GM12878 (cell line): ENCODE measurements around the gene SOCS1. TPM values are rescaled to one million over a fixed set of nuclear protein-coding genes. Genes with fewer than 3 reads are reported as not detected.

Experiments used
- ATAC-seq: fragments of 200-7000 bp; cut with Tn5 transposase; 3 replicates; pipeline ENCODE4 v1.9.1; 2020; ENCODE audit warnings: mild to moderate bottlenecking, moderate library complexity
- BruUV-seq: library from RNA; stranded (reverse); fragments of 400-500 nt; replicated peaks from 2 replicates; lab custom pipeline; 2021; lab: Mats Ljungman, UMichigan
- CTCF ChIA-PET: fragments of 300-600 bp; sonication (Branson Sonifier 250); formaldehyde crosslinking; extraction: SDS; loops from one replicate; lab custom pipeline; 2021; ENCODE audit warnings: inconsistent platforms; lab: Yijun Ruan, JAX
- POLR2A ChIA-PET: fragments of 350-600 bp; formaldehyde crosslinking; extraction: SDS; loops from one replicate; lab custom pipeline; 2021; ENCODE audit warnings: inconsistent platforms; lab: Charles Lee
- RAD21 ChIA-PET: fragments of 300-600 bp; sonication (Branson Sonifier 250); formaldehyde crosslinking; loops from one replicate; lab custom pipeline; 2023; ENCODE audit warnings: antibody characterized with exemption; ENCODE audit not compliant: unreplicated experiment; lab: Charles Lee
- SMC1A ChIA-PET: fragments of 300-600 bp; sonication (Branson Sonifier 250); formaldehyde crosslinking; loops from one replicate; lab custom pipeline; 2023; ENCODE audit not compliant: unreplicated experiment, uncharacterized antibody; lab: Charles Lee
- DNase-seq: peaks from one replicate; pipeline ENCODE4 v3.0.0-alpha.2; 2011; ENCODE audit warnings: low read depth, low spot score
- FAIRE-seq: peaks from 3 replicates; lab custom pipeline; 2011; peaks lifted over from hg19 to GRCh38; lab: Jason Lieb, UNC
- H2AFZ ChIP-seq: 2 replicates; pipeline ENCODE4 v1.6.0; 2011; ENCODE audit warnings: low read depth, low read length, control low read depth; ENCODE audit not compliant: control insufficient read depth
- H3K27ac ChIP-seq: 2 replicates; pipeline ENCODE4 v1.5.1; 2011; ENCODE audit warnings: control low read depth; ENCODE audit not compliant: control insufficient read depth, insufficient read depth
- H3K27me3 ChIP-seq, 2 experiments: replicated peaks in 1 of 2; 2 replicates each; pipeline versions ENCODE4 v1.6.0 to v1.6.1; 2011; ENCODE audit warnings: low read length in 1 of 2; ENCODE audit not compliant: control insufficient read depth in 2 of 2, insufficient read depth in 2 of 2
- H3K36me3 ChIP-seq, 2 experiments: 2 replicates each; pipeline ENCODE4 v1.5.1; 2011; ENCODE audit warnings: low read length in 1 of 2; ENCODE audit not compliant: control insufficient read depth in 2 of 2, insufficient read depth in 2 of 2
- H3K4me1 ChIP-seq: 2 replicates; pipeline ENCODE4 v1.6.1; 2011; ENCODE audit warnings: mild to moderate bottlenecking, low read length, moderate library complexity, mixed read lengths; ENCODE audit not compliant: control insufficient read depth, insufficient read depth
- H3K4me2 ChIP-seq: 2 replicates; pipeline ENCODE4 v1.6.0; 2011; ENCODE audit warnings: control low read depth; ENCODE audit not compliant: control insufficient read depth, insufficient read depth
- H3K4me3 ChIP-seq: fragments of 200-600 bp; sonication (generic); 2 replicates; pipeline ENCODE4 v1.5.1; 2016
- H3K79me2 ChIP-seq: 2 replicates; pipeline ENCODE4 v1.6.0; 2011; ENCODE audit warnings: low read length; ENCODE audit not compliant: control insufficient read depth, insufficient read depth
- H3K9ac ChIP-seq: 2 replicates; pipeline ENCODE4 v1.8.0; 2011; ENCODE audit warnings: low read length, control low read depth, mixed read lengths; ENCODE audit not compliant: control insufficient read depth, insufficient read depth
- H3K9me3 ChIP-seq: replicated peaks from 3 replicates; pipeline ENCODE4 v1.5.1; 2011; ENCODE audit warnings: mild to moderate bottlenecking, low read length; ENCODE audit not compliant: control insufficient read depth, insufficient read depth
- H4K20me1 ChIP-seq: 2 replicates; pipeline ENCODE4 v1.6.0; 2011; ENCODE audit not compliant: control insufficient read depth, insufficient read depth
- ASH2L ChIP-seq: fragments of 300-600, 200-600 bp; sonication (generic); IDR thresholded peaks from 2 replicates; pipeline ENCODE4 v1.6.1; 2017; ENCODE audit warnings: low read depth, mild to moderate bottlenecking, borderline replicate concordance
- CHD4 ChIP-seq: fragments of 200-600 bp; sonication (generic); IDR thresholded peaks from 2 replicates; pipeline ENCODE4 v1.6.1; 2016; ENCODE audit warnings: mild to moderate bottlenecking
- CUX1 ChIP-seq: IDR thresholded peaks from 2 replicates; pipeline ENCODE4 v1.6.1; 2012; ENCODE audit warnings: improper control_type of control experiment, low read depth, low read length; ENCODE audit not compliant: insufficient replicate concordance
- ETV6 ChIP-seq, 2 experiments: fragments of 450-650 bp in 1 of 2; IDR thresholded peaks in 1 of 2; conservative IDR thresholded peaks in 1 of 2; 2 replicates each; pipeline ENCODE4 v1.6.1; 2014; ENCODE audit warnings: antibody characterized with exemption in 1 of 2, borderline replicate concordance in 1 of 2, low read depth in 1 of 2, mild to moderate bottlenecking in 1 of 2, moderate library complexity in 1 of 2
- GABPA ChIP-seq: IDR thresholded peaks from 2 replicates; pipeline ENCODE4 v1.6.1; 2014; ENCODE audit warnings: antibody characterized with exemption, low read depth, mild to moderate bottlenecking, inconsistent platforms
- JUNB ChIP-seq: IDR thresholded peaks from 2 replicates; pipeline ENCODE4 v1.6.1; 2016; ENCODE audit warnings: antibody characterized with exemption, mild to moderate bottlenecking
- NFYA ChIP-seq: IDR thresholded peaks from 2 replicates; pipeline ENCODE4 v1.6.1; 2011; ENCODE audit warnings: low read depth, mild to moderate bottlenecking, low read length, improper control_type of control experiment, borderline replicate concordance
- RAD51 ChIP-seq: fragments of 450-650 bp; IDR thresholded peaks from 2 replicates; pipeline ENCODE4 v1.6.1; 2016; ENCODE audit warnings: moderate library complexity, mild to moderate bottlenecking, inconsistent platforms
- RB1 ChIP-seq: fragments of 450-650 bp; formaldehyde crosslinking; IDR thresholded peaks from 2 replicates; pipeline ENCODE4 v1.6.1; 2017; ENCODE audit warnings: mild to moderate bottlenecking, borderline replicate concordance
- ZNF274 ChIP-seq: IDR thresholded peaks from one replicate; pipeline ENCODE4 v1.8.0; 2011; ENCODE audit not compliant: insufficient read length, insufficient read depth
- ZZZ3 ChIP-seq: IDR thresholded peaks from 2 replicates; pipeline ENCODE4 v1.6.1; 2011; ENCODE audit warnings: low read depth; ENCODE audit not compliant: control insufficient read depth, insufficient read length
- WGBS: methylation state at CpG from one replicate; pipeline ENCODE4 v1.1.6; 2016; ENCODE audit warnings: low lambda C conversion rate; ENCODE audit not compliant: insufficient replicate concordance, insufficient coverage; ENCODE audit errors: missing lambda C conversion rate; 5-methylcytosine and 5-hydroxymethylcytosine counted together
- in situ Hi-C: fragments of 300-500 bp; cut with MboI; formaldehyde crosslinking; loops from 9 replicates; pipeline ENCODE4 v1.14.3; 2018; ENCODE audit warnings: mixed read lengths
- intact Hi-C: fragments of 100-400 bp; cut with micrococcal nuclease; formaldehyde crosslinking; loops from one replicate; pipeline ENCODE4 v1.14.2; 2022; ENCODE audit not compliant: unreplicated experiment
- polyA plus RNA-seq, 11 experiments: library from polyadenylated mRNA; depleted of rRNA in 4 of 11; unstranded in 6 of 11; stranded (reverse) in 5 of 11; fragments of >200 nt; fragmentation: Nextera tagmentation in 4 of 11; fragmentation: Illumina TruSeq in 1 of 11; extraction: Ambion mirVana in 4 of 11; extraction: Trizol in 1 of 11; gene quantifications; 1 replicate in 1 of 11; 2 replicates in 10 of 11; pipeline versions ENCODE4 v1.2.1 to v1.2.3, GENCODE V29; 2011 to 2016; ENCODE audit warnings: inconsistent platforms in 2 of 11, missing spikeins in 2 of 11, low read depth in 1 of 11
- total RNA-seq, 4 experiments: library from RNA; depleted of rRNA in 3 of 4; stranded (reverse); fragments of >200 nt in 3 of 4; fragmentation: Illumina TruSeq in 1 of 4; extraction: Trizol in 1 of 4; gene quantifications; 2 replicates each; pipeline versions ENCODE4 v1.2.1 to v1.2.3, GENCODE V29; 2013 to 2021
- TF ChIP-seq, protein P1 (sequence below): fragments of 450-650 bp; IDR thresholded peaks from 2 replicates; pipeline ENCODE4 v1.6.1; 2017; ENCODE audit warnings: borderline replicate concordance
- TF ChIP-seq, protein P2 (sequence below): IDR thresholded peaks from 2 replicates; pipeline ENCODE4 v1.6.1; 2012; ENCODE audit warnings: low read length, inconsistent platforms
- TF ChIP-seq, protein P3 (sequence below): IDR thresholded peaks from 2 replicates; pipeline ENCODE4 v1.6.1; 2011; ENCODE audit warnings: low read depth, low read length, improper control_type of control experiment, borderline replicate concordance

Gene SOCS1
- total and polyA plus RNA-seq, 10 of the 15 experiments (the other 5 are each of a cell fraction or from before 2014, with no cell fraction given), result 0.42 to 39.8 (median 11.2) TPM

DNA sequence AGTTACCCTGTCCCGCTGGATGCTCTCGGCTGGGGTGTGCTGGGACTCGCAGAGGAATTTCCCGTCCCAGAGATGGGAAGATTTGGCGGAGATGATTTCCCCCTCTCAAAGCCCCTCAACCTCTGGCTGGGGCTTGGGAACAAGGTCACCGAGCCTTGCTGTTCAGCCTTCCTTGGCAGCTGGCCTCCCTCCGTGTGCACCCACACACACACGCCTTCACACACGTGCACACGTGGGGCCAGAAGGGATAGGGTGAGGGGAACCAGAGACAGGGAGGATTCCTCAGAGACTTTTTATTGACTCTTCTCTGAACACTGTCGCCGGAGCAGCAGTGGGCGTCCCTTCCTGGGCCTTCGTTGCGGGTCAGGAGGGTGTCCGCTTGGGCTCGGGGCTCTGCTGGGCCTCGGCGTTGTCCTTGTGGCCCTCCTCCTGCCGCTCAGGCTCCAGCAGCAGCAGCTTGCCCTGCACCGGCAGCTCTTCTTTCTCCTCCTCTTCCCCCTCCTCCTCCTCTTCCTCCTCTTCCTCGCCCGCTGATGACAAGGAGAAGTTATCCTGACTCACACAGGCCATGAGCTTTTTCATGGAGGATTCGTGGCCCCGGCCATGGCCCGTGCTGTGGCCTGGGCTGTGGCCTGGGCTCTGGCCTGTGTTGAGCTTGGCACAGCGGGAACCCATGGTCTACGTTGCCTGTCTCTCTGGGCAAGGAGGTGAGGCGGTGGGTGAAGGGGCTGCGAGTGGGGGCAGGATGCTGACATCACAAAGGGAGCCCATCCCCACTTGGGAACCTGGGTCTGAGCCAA, 17.1 kb upstream of the SOCS1 start, which contains the start of gene PRM3:
Gene PRM3, minus strand, starts transcription at position 709 of the 800 bp plus-strand sequence. Its CDS starts 34 bp downstream, at position 675.
- Histone ChIP-seq H3K27ac (no peak within 1 kb of the TSS), H3K9ac (no peak within 1 kb of the TSS), H3K4me1 (no peaks in the 10 kb centered on the region), H3K4me2 (no peak within 1 kb of the TSS), H3K27me3 (no peaks in the 10 kb centered on the region), H3K79me2 (no peaks in the 10 kb centered on the region), H4K20me1 (no peaks in the 10 kb centered on the region), H3K9me3 (no peaks in the 10 kb centered on the region), H3K36me3 (no peaks in the 10 kb centered on the region), H3K4me3 (no peak within 1 kb of the TSS), H2AFZ (no peak within 1 kb of the TSS)
- CTCF ChIA-PET, result interaction anchor here (0.6 to 1.4 kb wide), 2 partner anchors 10 to 142 kb away, joined by 3 read pairs; no protein-coding TSS in a partner anchor
- DNase-seq (no peak), FAIRE-seq (no peak), ATAC-seq (no peak)
- intact Hi-C loops, result no loop called here
- in situ Hi-C loops, result no loop called here
- no TSS peak for BruUV-seq
- 70% methylated on average over 30 of the region's 30 CpGs for WGBS
- SMC1A ChIA-PET, result interaction anchor here (0.8 to 4.8 kb wide), 7 partner anchors 10 to 179 kb away, joined by 3 to 13 read pairs (median 3); no protein-coding TSS in a partner anchor
- POLR2A ChIA-PET, result interaction anchor here (1.0 to 1.1 kb wide), 2 partner anchors 14 to 16 kb away, joined by 3 read pairs; no protein-coding TSS in a partner anchor
- RAD21 ChIA-PET, result interaction anchor here (1.4 kb wide), 1 partner anchor 8 kb away, joined by 3 read pairs; no protein-coding TSS in a partner anchor
- TF ChIP-seq ASH2L (no peak), RAD51 (no peak), ZZZ3 (no peak), NFYA (no peak), CUX1 (no peak), ETV6 (conservative IDR thresholded peaks at IDR 0.05 in 1 of 2, IDR thresholded peaks at IDR 0.05 in 1 of 2; ENCODE audit: borderline replicate concordance in 1 of 2, low read depth in 1 of 2) (no peak), GABPA (no peak), ZNF274 (no peak), CHD4 (no peak), JUNB (no peak), RB1 (no peak)
- TF ChIP-seq, protein P1, sequence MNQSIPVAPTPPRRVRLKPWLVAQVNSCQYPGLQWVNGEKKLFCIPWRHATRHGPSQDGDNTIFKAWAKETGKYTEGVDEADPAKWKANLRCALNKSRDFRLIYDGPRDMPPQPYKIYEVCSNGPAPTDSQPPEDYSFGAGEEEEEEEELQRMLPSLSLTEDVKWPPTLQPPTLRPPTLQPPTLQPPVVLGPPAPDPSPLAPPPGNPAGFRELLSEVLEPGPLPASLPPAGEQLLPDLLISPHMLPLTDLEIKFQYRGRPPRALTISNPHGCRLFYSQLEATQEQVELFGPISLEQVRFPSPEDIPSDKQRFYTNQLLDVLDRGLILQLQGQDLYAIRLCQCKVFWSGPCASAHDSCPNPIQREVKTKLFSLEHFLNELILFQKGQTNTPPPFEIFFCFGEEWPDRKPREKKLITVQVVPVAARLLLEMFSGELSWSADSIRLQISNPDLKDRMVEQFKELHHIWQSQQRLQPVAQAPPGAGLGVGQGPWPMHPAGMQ, result no peak
- TF ChIP-seq, protein P2, sequence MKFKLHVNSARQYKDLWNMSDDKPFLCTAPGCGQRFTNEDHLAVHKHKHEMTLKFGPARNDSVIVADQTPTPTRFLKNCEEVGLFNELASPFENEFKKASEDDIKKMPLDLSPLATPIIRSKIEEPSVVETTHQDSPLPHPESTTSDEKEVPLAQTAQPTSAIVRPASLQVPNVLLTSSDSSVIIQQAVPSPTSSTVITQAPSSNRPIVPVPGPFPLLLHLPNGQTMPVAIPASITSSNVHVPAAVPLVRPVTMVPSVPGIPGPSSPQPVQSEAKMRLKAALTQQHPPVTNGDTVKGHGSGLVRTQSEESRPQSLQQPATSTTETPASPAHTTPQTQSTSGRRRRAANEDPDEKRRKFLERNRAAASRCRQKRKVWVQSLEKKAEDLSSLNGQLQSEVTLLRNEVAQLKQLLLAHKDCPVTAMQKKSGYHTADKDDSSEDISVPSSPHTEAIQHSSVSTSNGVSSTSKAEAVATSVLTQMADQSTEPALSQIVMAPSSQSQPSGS, result no peak
- TF ChIP-seq, protein P3, sequence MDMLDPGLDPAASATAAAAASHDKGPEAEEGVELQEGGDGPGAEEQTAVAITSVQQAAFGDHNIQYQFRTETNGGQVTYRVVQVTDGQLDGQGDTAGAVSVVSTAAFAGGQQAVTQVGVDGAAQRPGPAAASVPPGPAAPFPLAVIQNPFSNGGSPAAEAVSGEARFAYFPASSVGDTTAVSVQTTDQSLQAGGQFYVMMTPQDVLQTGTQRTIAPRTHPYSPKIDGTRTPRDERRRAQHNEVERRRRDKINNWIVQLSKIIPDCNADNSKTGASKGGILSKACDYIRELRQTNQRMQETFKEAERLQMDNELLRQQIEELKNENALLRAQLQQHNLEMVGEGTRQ, result no peak
